Measurements from ENCODE around the gene SLC6A11. TPM values are rescaled to one million over a fixed set of nuclear protein-coding genes. Genes with fewer than 3 reads are reported as not detected.

SLC6A11 gene
- total RNA-seq, 1 donor from 2014 or later: 0.25 TPM

DNA sequence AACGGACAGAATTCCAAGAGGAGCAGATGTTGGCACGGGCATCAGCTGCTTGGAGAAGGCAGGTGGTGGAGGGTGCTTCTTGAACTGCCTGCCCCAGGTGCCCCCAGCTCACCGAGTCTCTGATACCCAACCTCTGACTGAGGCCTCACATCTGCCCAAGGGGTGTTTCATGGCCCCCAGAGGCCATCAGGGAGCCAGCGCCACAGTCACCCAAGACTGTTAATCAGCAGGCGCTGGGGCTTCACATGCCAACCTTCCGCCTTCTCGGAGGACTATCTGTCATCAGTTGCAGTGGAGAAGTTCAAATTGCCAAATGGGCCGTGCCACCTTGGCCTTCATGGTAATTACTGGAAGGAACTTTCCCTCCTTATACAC lies 114.6 kb downstream of the SLC6A11 start:
- no peak for TF ChIP-seq POLR2A (IDR thresholded peaks at IDR 0.05)
- TF ChIP-seq, protein P1, sequence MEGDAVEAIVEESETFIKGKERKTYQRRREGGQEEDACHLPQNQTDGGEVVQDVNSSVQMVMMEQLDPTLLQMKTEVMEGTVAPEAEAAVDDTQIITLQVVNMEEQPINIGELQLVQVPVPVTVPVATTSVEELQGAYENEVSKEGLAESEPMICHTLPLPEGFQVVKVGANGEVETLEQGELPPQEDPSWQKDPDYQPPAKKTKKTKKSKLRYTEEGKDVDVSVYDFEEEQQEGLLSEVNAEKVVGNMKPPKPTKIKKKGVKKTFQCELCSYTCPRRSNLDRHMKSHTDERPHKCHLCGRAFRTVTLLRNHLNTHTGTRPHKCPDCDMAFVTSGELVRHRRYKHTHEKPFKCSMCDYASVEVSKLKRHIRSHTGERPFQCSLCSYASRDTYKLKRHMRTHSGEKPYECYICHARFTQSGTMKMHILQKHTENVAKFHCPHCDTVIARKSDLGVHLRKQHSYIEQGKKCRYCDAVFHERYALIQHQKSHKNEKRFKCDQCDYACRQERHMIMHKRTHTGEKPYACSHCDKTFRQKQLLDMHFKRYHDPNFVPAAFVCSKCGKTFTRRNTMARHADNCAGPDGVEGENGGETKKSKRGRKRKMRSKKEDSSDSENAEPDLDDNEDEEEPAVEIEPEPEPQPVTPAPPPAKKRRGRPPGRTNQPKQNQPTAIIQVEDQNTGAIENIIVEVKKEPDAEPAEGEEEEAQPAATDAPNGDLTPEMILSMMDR (IDR thresholded peaks at IDR 0.05): no peak
- no peak for TF ChIP-seq POLR2AphosphoS5 (IDR thresholded peaks at IDR 0.05; ENCODE audit: insufficient read depth in 1 of 2, low read depth in 1 of 2)
- DNase-seq (ENCODE audit: extremely low spot score in 2 of 2): no peak

DNA sequence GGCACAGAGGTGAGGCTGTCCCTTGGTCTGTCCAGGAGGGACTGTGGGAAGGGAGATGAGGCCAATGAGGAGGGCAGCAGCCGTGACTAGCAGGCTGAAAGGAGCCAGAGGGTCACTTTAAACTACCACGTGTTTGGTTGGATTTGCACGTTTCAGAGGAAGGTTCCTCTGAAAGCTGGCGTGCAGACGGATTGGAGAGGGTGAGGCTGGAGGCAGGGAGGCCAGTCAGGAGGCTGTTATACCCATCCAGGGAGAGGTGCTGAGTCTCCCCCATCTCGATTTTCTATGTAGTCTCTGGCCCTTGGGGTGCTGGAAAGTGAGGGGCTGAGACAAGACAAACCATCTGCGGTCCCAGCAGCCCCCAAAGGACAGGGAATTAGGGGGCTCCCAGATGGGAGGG lies 116.6 kb downstream of the SLC6A11 start:
- Histone ChIP-seq H3K9me3 (no peaks in the 10 kb centered on the region), H3K36me3 (no peaks in the 10 kb centered on the region), H3K27ac (no peak overlapping the region), H3K27me3 (no peaks in the 10 kb centered on the region), H3K4me1 (peaks cover 13% of the 10 kb centered on the region), H3K4me3 (no peak overlapping the region)
- no peak for DNase-seq (ENCODE audit: extremely low spot score in 2 of 2)
- intact Hi-C loops (cut with DNase I): no loop called here
- TF ChIP-seq, protein P1 (IDR thresholded peaks at IDR 0.05): no peak
- no peak for TF ChIP-seq POLR2AphosphoS5 (IDR thresholded peaks at IDR 0.05; ENCODE audit: insufficient read depth in 1 of 2, low read depth in 1 of 2)
- TF ChIP-seq POLR2A (IDR thresholded peaks at IDR 0.05): no peak

More for the DNA sequence above, 114.6 kb downstream of the SLC6A11 start:
- Histone ChIP-seq H3K4me3 (no peak overlapping the region), H3K36me3 (no peaks in the 10 kb centered on the region), H3K27ac (no peak overlapping the region), H3K9me3 (no peaks in the 10 kb centered on the region), H3K27me3 (no peaks in the 10 kb centered on the region), H3K4me1 (peaks cover 19% of the 10 kb centered on the region)
- intact Hi-C loops (cut with DNase I): no loop called here

DNA sequence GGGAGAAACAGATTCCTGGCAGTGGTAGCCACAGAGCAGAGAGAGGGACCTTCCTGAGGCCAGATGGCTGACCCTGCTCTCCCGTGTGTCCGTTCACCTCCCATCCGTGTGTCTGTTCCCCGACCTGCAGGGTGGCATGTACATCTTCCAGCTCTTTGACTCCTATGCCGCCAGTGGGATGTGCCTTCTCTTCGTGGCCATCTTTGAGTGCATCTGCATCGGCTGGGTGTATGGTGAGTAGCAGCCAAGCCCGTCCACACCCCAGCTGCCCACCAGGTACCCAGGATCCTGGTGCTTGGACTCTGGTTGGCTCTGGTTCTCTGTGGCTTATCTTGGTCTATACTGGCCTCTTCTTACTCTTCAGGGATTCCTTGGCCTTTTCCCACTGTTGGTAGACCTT lies 117.0 kb downstream of the SLC6A11 start:
- Histone ChIP-seq H3K4me3 (no peak overlapping the region), H3K27ac (no peak overlapping the region), H3K27me3 (no peaks in the 10 kb centered on the region), H3K36me3 (no peaks in the 10 kb centered on the region), H3K4me1 (peaks cover 13% of the 10 kb centered on the region), H3K9me3 (no peaks in the 10 kb centered on the region)
- TF ChIP-seq POLR2A (IDR thresholded peaks at IDR 0.05): no peak
- no peak for TF ChIP-seq POLR2AphosphoS5 (IDR thresholded peaks at IDR 0.05; ENCODE audit: insufficient read depth in 1 of 2, low read depth in 1 of 2)
- TF ChIP-seq, protein P1 (IDR thresholded peaks at IDR 0.05): no peak
- DNase-seq (ENCODE audit: extremely low spot score in 2 of 2): no peak
- intact Hi-C loops (cut with DNase I): no loop called here

DNA sequence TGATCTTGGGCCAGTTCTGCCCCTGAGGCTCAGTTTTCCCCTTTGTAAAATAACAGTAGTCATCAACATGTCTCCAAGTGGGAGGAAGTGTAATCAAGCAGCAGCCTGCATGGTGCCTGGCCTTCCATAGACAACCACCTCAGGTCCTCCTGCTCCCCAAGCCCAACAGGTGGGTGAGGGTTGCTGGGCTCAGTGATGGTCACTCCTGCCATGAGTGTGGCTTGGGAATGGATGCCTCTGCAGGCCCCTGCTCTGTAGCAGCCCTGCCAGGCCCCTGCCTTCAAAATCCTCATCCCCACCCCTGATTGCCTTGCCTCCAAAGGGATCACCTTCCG lies 117.4 kb downstream of the SLC6A11 start:
- intact Hi-C loops (cut with DNase I): no loop called here
- H3K9me3 ChIP-seq: no peaks in the 10 kb centered on the region
- no peak overlapping the region for H3K4me3 ChIP-seq
- H3K27ac ChIP-seq: no peak overlapping the region
- DNase-seq (ENCODE audit: extremely low spot score in 2 of 2): no peak
- TF ChIP-seq, protein P1 (IDR thresholded peaks at IDR 0.05): no peak
- TF ChIP-seq POLR2A (IDR thresholded peaks at IDR 0.05): no peak
- no peak for TF ChIP-seq POLR2AphosphoS5 (IDR thresholded peaks at IDR 0.05; ENCODE audit: insufficient read depth in 1 of 2, low read depth in 1 of 2)
- no peaks in the 10 kb centered on the region for H3K36me3 ChIP-seq
- no peaks in the 10 kb centered on the region for H3K27me3 ChIP-seq
- H3K4me1 ChIP-seq: peaks cover 13% of the 10 kb centered on the region

DNA sequence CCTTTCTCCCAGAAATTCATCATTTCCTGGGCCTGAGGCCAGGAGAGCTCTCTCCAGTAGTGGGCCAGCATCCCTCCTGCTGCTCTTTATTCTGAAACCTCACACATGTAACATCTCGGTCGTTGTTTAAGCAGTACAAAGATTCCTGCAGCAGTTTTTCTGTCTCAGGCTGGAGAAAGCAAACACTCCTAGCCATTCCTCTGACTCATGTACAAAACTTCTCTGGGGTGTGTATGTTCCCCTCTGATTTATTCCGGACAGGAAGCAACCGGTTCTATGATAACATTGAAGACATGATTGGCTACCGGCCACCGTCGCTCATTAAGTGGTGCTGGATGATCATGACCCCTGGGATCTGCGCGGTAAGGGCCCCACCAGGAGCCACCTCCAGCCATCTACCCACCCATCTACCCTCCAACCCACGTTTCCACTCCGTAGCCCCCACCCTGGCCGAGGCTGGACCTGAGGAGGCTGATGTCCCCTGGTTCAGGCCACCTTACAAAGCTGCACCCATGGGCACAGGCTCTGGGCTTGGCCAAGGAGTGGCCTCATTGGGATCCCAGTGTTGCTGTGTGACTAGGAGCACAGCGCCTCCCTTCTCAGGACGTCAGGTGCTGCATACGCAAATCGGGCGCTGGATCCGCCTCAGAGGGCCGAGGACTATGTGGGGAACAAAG lies 117.9 kb downstream of the SLC6A11 start:
- TF ChIP-seq, protein P1 (IDR thresholded peaks at IDR 0.05): no peak
- TF ChIP-seq POLR2AphosphoS5 (IDR thresholded peaks at IDR 0.05; ENCODE audit: insufficient read depth in 1 of 2, low read depth in 1 of 2) (no peak), POLR2A (IDR thresholded peaks at IDR 0.05) (no peak)
- Histone ChIP-seq H3K27ac (no peak overlapping the region), H3K27me3 (no peaks in the 10 kb centered on the region), H3K9me3 (no peaks in the 10 kb centered on the region), H3K36me3 (no peaks in the 10 kb centered on the region), H3K4me1 (peaks cover 13% of the 10 kb centered on the region), H3K4me3 (no peak overlapping the region)
- intact Hi-C loops (cut with DNase I): no loop called here
- no peak for DNase-seq (ENCODE audit: extremely low spot score in 2 of 2)
